ENCODE results near the gene MAP3K6. TPM values are rescaled to one million over a fixed set of nuclear protein-coding genes. Genes with fewer than 3 reads are reported as not detected.
"Not testable (repeated sequence)": the region's sequence is repeated elsewhere in the genome, so short reads cannot be mapped to it uniquely, and the experiment has no call there.

The MAP3K6 gene
- total RNA-seq, 1 donor from 2014 or later: 8.6 TPM

DNA sequence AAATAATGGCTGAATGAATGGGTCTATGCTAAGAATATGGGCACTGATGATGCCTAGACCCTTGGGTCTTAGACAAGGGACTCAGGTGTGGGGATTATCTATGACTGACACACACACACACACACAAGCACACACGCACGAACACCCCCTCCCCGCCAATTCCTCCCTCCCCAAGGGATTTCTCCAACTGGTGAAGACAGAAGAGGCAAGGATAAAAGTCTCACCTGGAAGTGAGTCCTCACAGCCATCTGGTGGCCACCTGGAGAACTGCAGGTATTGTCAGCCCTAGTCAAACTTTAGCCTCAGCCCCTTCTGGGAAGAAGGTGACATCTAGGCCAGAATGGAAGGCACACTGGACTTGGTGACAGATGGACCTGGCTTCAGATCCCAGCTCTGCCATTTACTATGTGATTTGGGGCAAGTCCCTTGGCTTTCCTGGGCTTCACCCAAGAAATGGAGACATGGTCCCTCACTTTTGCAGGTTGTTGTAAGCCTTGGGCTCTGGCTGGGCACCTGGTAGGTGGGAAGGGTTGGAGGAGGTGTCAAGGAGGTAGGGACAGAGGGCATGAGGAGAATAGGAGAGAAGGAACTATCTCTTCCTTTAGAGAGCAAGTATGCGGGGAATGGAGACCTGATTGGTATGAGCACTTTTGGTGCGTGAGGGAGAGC lies 21.7 kb upstream of the MAP3K6 start:
- Histone ChIP-seq H3K27me3 (ENCODE audit: control insufficient read depth, insufficient read depth, low read length) (peaks cover 9% of the 10 kb centered on the region), H3K36me3 (ENCODE audit: control insufficient read depth, insufficient read depth, low read length) (no peaks in the 10 kb centered on the region), H3K4me3 (ENCODE audit: low read depth, low read length) (no peak overlapping the region)
- TF ChIP-seq, protein P1, sequence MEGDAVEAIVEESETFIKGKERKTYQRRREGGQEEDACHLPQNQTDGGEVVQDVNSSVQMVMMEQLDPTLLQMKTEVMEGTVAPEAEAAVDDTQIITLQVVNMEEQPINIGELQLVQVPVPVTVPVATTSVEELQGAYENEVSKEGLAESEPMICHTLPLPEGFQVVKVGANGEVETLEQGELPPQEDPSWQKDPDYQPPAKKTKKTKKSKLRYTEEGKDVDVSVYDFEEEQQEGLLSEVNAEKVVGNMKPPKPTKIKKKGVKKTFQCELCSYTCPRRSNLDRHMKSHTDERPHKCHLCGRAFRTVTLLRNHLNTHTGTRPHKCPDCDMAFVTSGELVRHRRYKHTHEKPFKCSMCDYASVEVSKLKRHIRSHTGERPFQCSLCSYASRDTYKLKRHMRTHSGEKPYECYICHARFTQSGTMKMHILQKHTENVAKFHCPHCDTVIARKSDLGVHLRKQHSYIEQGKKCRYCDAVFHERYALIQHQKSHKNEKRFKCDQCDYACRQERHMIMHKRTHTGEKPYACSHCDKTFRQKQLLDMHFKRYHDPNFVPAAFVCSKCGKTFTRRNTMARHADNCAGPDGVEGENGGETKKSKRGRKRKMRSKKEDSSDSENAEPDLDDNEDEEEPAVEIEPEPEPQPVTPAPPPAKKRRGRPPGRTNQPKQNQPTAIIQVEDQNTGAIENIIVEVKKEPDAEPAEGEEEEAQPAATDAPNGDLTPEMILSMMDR (IDR thresholded peaks at IDR 0.05; ENCODE audit: insufficient read depth, low read length, poor library complexity, severe bottlenecking): peak; percentile 95
- DNase-seq (ENCODE audit: low read depth): no peak

DNA sequence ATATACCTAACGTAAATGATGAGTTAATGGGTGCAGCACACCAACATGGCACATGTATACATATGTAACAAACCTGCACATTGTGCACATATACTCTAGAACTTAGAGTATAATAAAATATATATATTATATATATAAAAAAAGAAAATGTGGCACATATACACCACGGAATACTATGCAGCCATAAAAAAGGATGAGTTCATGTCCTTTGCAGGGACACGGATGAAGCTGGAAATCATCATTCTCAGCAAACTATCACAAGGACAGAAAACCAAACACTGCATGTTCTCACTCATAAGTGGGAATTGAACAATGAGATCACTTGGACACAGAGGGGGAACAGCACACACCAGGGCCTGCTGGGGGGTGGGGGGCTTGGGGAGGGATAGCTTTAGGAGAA lies 18.0 kb upstream of the MAP3K6 start:
- H3K27me3 ChIP-seq (ENCODE audit: control insufficient read depth, insufficient read depth, low read length): peaks cover 18% of the 10 kb centered on the region
- H3K36me3 ChIP-seq (ENCODE audit: control insufficient read depth, insufficient read depth, low read length); DNase-seq (ENCODE audit: low read depth); H3K4me3 ChIP-seq (ENCODE audit: low read depth, low read length): not testable (repeated sequence)

DNA sequence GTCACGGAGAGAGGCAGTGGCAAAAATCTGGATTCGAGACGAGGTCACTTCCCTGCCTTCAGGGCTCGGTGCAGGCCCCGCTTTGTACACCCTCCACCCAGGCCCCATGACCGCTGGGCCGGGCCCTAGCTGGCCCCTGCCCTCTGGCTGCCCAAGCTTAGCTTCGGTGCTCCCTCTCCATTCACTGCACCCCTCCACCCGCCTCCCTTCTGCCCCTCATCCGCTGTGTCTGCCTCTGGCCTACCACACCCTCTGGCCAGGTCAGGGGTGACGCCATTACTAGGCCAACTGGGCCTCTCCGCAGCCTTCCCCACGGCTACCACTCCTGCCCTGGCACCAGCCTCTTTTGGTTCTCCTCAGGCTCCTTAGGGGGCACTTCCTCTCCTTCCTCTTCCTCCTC lies 16.9 kb upstream of the MAP3K6 start:
- no peak for DNase-seq (ENCODE audit: low read depth)
- Histone ChIP-seq H3K36me3 (ENCODE audit: control insufficient read depth, insufficient read depth, low read length) (no peaks in the 10 kb centered on the region), H3K4me3 (ENCODE audit: low read depth, low read length) (no peak overlapping the region), H3K27me3 (ENCODE audit: control insufficient read depth, insufficient read depth, low read length) (peaks cover 18% of the 10 kb centered on the region)
- TF ChIP-seq, protein P1 (IDR thresholded peaks at IDR 0.05; ENCODE audit: insufficient read depth, low read length, poor library complexity, severe bottlenecking): no peak

DNA sequence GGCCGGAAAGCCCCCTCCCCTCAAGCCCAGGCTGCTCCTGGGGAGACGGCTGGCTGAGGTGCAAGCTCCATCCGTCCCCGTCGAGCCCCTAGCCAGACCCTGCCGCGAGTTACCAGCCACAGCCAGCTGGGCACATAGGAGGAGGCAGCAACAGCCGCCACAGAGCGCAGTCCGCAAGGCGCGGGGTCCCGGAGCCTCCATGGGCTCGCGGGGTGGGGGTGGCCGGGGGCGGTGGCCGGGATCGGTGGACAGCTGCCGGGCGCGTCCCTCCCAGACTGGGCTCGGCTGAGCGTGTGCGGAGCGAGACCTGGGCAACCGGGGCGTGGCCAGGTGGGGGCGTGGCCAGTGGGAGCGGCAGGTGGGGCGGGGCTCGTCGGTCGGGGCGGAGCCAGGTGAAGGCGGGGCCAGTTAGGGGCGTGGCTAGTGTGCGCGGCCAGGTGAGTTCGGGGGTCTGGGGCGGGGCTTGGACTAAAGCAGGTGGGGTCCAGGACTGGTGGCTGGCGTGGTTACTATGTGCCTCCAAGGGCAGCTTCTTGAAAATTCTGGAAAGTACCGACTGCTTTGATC lies 16.4 kb upstream of the MAP3K6 start, which contains the start of gene CD164L2:
CD164L2 (minus strand) TSS at position 295 of the 567 bp plus-strand sequence; CDS start at position 201, 94 bp downstream.
- Histone ChIP-seq H3K27me3 (ENCODE audit: control insufficient read depth, insufficient read depth, low read length) (peaks cover 18% of the 10 kb centered on the region), H3K4me3 (ENCODE audit: low read depth, low read length) (no peak within 1 kb of the TSS), H3K36me3 (ENCODE audit: control insufficient read depth, insufficient read depth, low read length) (no peaks in the 10 kb centered on the region)
- TF ChIP-seq, protein P1 (IDR thresholded peaks at IDR 0.05; ENCODE audit: insufficient read depth, low read length, poor library complexity, severe bottlenecking): no peak
- DNase-seq (ENCODE audit: low read depth): no peak

DNA sequence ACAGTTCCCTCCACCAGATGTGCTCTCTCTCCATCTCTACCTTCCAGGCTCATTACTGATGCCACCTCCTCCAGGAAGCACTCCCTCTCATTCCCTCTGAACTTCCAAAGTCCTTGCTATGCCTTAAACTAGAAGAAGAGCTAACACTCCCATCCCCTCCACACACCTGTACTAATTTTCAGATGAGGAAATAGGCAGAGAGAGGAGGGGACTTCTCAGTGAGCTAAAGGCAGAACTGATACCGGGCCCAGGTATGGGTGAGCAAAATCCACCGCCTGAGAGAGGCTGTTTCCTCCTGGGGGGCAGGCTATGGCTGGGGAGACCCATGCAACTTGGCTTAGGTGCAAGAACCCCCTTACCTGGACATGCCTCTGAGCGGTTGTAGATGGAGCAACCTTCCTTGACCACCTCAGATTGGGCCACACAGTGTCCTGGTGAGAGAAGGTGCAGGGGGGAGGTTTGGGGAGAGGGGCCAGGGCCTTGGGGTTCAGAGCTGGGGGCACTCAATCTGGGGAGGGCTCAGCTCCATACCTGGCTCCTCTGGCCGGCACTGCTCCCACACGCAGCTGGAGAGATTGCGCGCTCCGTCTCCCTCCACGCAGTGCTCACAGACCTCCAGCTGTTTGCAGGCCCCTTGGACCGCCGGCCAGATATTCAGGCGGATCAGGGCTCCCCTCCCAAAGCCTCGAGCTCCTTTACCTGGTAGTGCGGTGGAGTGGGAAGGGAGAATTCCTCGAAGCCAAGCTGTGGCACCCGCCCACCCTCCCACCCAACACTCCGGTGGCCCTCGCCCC lies 15.4 kb upstream of the MAP3K6 start:
- TF ChIP-seq, protein P1 (IDR thresholded peaks at IDR 0.05; ENCODE audit: insufficient read depth, low read length, poor library complexity, severe bottlenecking): no peak
- H3K27me3 ChIP-seq (ENCODE audit: control insufficient read depth, insufficient read depth, low read length): peaks cover 18% of the 10 kb centered on the region
- no peak for DNase-seq (ENCODE audit: low read depth)
- H3K36me3 ChIP-seq (ENCODE audit: control insufficient read depth, insufficient read depth, low read length): no peaks in the 10 kb centered on the region
- H3K4me3 ChIP-seq (ENCODE audit: low read depth, low read length): no peak overlapping the region

Measured in kidney epithelial cell (primary cell).